ENCODE results near the gene TGM4.
"Not testable (repeated sequence)": the region's sequence is repeated elsewhere in the genome, so short reads cannot be mapped to it uniquely, and the experiment has no call there.

Gene TGM4

DNA sequence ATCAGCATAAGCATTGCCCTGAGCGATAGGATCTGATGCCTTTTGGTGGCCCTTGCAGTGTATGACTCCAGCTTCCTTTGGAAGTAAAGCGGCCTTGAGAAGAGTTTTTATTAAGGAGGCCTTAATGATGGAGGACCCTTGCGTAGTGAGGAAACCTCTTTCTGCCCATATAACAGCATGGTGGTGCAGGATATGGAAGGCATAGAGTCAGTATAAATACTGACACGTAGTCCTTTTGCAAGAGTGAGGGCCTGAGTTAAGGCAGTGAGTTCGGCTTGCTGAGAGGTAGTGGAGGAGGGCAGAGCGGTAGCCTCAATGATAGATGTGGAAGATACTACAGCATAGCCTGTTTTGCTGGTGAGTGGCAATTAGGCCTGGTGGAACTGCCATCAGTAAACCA is 17.7 kb upstream of the TGM4 start:
- not testable (repeated sequence) for H3K4me3 ChIP-seq (ENCODE audit: low read length in 2 of 2); H3K27me3 ChIP-seq (ENCODE audit: control insufficient read depth in 1 of 2, insufficient read depth in 2 of 2, low read length in 2 of 2); H3K4me1 ChIP-seq (ENCODE audit: control insufficient read depth, insufficient read depth, low read length); H3K9me3 ChIP-seq (ENCODE audit: control insufficient read depth in 2 of 2, low read length in 2 of 2); H3K27ac ChIP-seq (ENCODE audit: low read length); H3K36me3 ChIP-seq (ENCODE audit: control insufficient read depth in 2 of 2, insufficient read depth in 2 of 2, low read length in 2 of 2); H3K9ac ChIP-seq (ENCODE audit: low read length in 2 of 2)

DNA sequence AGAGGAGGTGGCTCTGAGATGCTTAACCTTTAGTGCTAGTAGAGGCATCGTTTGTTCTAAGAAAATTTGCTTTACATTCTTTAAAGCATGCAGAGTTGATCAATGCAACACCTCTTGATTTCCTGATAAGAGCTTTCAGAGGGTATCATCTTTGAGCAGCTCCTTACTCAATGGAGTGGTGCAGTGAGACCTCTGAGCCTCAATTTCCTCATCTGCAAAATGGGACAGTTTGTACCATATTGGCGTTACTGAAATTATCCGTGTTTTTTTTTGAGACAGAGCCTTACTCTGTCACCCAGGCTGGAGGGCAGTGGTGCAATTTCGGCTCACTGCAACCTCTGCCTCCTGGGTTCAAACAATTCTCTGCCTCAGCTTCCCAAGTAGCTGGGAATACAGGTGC is 14.3 kb upstream of the TGM4 start:
- Histone ChIP-seq H3K36me3 (ENCODE audit: control insufficient read depth in 2 of 2, insufficient read depth in 2 of 2, low read length in 2 of 2) (peaks cover 0 to under 1% of the 10 kb centered on the region in 2 donors), H3K4me3 (ENCODE audit: low read length in 2 of 2) (no peak overlapping the region), H3K27ac (ENCODE audit: low read length) (no peak overlapping the region), H3K9me3 (ENCODE audit: control insufficient read depth in 2 of 2, low read length in 2 of 2) (no peaks in the 10 kb centered on the region), H3K4me1 (ENCODE audit: control insufficient read depth, insufficient read depth, low read length) (peaks cover 18% of the 10 kb centered on the region), H3K9ac (ENCODE audit: low read length in 2 of 2) (no peak overlapping the region), H3K27me3 (ENCODE audit: control insufficient read depth in 1 of 2, insufficient read depth in 2 of 2, low read length in 2 of 2) (no peaks in the 10 kb centered on the region)

DNA sequence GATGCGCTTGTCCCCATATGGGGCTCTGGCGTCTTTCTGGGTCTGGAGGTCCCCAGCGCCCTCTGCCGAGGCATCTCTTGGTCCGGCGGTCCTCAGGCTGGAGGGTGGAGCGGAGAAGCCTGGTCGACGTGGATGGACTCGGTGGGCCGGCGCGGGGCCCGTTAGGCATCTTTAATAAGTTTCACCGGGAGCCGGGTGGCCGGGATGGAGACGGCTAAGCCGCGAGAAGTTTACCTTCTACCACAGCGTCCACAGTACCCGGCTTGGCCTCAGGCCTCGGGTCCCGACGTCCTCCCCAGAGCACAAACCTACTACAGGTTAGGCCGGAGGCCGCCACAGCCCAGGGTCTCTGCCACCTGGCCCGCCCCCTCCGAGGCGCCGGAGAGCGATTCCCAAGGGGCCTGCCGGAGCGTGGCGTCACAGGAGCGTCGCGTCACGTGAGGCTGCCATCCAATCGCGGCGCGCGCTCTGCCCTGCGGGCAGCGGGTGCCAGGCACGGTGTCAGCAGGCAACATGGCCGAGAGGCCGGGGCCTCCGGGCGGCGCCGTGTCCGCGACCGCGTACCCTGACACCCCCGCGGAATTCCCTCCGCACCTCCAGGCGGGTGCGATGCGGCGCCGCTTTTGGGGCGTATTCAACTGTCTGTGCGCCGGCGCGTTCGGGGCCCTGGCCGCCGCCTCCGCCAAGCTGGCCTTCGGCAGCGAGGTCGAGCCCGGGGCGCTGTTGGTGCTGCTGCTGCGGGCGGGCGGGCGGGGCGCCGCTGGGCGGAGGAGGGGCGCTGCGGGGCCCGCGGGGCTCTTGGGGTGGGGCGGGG is 12.8 kb upstream of the TGM4 start, which contains the start of gene TMEM42:
Gene TMEM42, plus strand, starts transcription at position 501 of the 814 bp plus-strand sequence. Its CDS starts 13 bp downstream, at position 514.
- Histone ChIP-seq H3K4me1 (ENCODE audit: control insufficient read depth, insufficient read depth, low read length) (peaks cover 21% of the 10 kb centered on the region), H3K9ac (ENCODE audit: low read length in 2 of 2) (peak within 1 kb of the TSS; percentile 87 to 91), H3K4me3 (ENCODE audit: low read length in 2 of 2) (peak within 1 kb of the TSS; percentile 84 to 86), H3K9me3 (ENCODE audit: control insufficient read depth in 2 of 2, low read length in 2 of 2) (no peaks in the 10 kb centered on the region), H3K36me3 (ENCODE audit: control insufficient read depth in 2 of 2, insufficient read depth in 2 of 2, low read length in 2 of 2) (peaks cover 0 to 4% of the 10 kb centered on the region in 2 donors), H3K27ac (ENCODE audit: low read length) (peak within 1 kb of the TSS; percentile 86), H3K27me3 (ENCODE audit: control insufficient read depth in 1 of 2, insufficient read depth in 2 of 2, low read length in 2 of 2) (no peaks in the 10 kb centered on the region)

DNA sequence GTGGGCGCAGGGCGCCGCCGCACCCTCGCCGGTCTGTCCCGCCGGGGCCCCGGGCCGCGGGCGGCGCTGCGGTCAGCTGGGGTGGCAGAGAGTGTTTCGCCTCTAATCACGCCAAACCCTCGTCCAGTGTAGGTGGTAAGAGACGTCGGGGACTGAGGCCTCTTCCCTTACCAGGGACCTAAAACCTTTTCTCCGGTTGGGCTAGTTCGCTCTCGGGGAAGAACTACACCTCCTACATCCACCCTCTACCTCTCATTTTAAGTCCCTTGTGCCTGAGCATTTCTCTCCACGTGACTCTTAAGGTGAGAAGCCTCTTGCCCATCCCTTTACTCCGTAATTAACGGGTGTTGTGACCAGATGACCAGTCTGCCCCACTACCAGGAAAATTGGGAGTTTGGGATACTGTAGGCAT is 12.2 kb upstream of the TGM4 start:
- peaks cover 21% of the 10 kb centered on the region for H3K4me1 ChIP-seq (ENCODE audit: control insufficient read depth, insufficient read depth, low read length)
- peak overlapping the region; percentile 60 for H3K27ac ChIP-seq (ENCODE audit: low read length)
- H3K36me3 ChIP-seq (ENCODE audit: control insufficient read depth in 2 of 2, insufficient read depth in 2 of 2, low read length in 2 of 2) = peaks cover 0 to 4% of the 10 kb centered on the region in 2 donors
- no peaks in the 10 kb centered on the region for H3K9me3 ChIP-seq (ENCODE audit: control insufficient read depth in 2 of 2, low read length in 2 of 2)
- H3K9ac ChIP-seq (ENCODE audit: low read length in 2 of 2) = peak overlapping the region; percentile 87 to 89
- H3K4me3 ChIP-seq (ENCODE audit: low read length in 2 of 2) = peak overlapping the region; percentile 84 to 86
- no peaks in the 10 kb centered on the region for H3K27me3 ChIP-seq (ENCODE audit: control insufficient read depth in 1 of 2, insufficient read depth in 2 of 2, low read length in 2 of 2)

DNA sequence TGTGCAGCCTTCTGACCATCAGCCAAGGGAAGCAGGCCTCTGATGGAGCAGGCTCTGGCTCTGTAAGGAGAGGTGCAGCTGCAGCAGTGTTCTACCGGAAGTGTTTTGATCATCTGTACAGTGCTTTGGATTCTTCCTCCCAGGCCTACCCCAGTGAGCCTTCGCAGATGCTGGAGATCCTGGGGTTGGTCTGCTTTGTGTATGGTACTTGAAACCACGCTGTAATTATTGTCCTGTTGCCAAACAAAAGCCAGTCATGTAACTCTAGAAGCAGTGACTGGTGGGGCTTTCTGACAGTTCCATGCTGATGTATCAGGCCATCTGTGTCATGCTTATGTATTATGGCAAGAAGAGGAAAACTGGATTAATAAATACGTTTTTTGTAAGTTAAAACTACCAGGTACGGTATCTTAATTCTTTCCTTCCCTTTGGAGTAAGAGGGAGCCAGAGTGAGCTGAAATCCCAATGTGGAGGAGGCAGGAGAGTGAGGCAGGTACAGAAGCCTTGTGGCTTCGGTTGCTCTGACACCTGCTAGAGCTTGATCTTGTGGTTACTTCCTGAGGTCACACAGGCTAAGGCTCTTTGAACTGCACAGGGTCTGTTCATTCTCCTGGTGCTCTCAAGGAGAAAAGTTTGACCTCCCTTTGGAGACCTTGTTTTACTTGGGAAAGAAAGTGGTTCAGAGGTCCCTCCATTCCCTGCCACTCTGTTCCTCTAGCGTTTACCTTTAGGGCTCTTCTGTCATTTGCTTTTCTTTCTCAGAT is 9.0 kb upstream of the TGM4 start:
- Histone ChIP-seq H3K9ac (ENCODE audit: low read length in 2 of 2) (no peak overlapping the region), H3K4me3 (ENCODE audit: low read length in 2 of 2) (no peak overlapping the region), H3K27me3 (ENCODE audit: control insufficient read depth in 1 of 2, insufficient read depth in 2 of 2, low read length in 2 of 2) (no peaks in the 10 kb centered on the region), H3K27ac (ENCODE audit: low read length) (no peak overlapping the region), H3K9me3 (ENCODE audit: control insufficient read depth in 2 of 2, low read length in 2 of 2) (no peaks in the 10 kb centered on the region), H3K36me3 (ENCODE audit: control insufficient read depth in 2 of 2, insufficient read depth in 2 of 2, low read length in 2 of 2) (peaks cover 0 to 4% of the 10 kb centered on the region in 2 donors), H3K4me1 (ENCODE audit: control insufficient read depth, insufficient read depth, low read length) (peaks cover 21% of the 10 kb centered on the region)

DNA sequence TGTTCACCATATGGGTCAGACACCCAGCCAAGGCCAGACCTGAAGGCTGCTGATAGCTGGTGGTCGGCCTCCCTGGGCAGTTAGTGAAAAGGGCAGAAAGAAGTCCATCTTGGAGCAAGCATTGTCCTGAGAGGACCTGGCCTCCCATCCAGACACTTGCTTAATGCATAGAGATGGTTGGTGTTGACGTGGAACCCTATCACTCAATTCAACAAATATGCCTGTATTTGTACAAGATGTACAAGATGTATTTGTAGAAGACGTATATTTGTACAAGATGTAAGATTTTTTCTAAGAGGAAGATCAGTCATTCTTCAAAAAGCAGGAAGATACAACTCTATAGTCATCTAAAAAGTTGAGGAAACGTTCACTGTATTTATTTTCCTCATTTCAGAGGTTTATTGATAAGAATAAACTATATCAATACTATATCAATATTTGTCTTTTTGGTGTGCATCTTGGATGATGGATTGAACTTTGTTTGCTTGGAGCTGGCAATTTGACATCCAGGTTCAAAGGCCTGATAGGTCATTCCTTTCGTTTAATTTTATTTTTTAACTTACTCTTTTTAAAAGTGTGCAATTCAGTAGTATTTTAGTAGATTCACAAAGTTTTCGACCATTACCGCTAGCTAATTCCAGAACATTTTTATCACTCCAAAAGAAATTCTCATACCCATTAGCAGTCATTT is 6.8 kb upstream of the TGM4 start:
- H3K27ac ChIP-seq (ENCODE audit: low read length) = no peak overlapping the region
- no peak overlapping the region for H3K9ac ChIP-seq (ENCODE audit: low read length in 2 of 2)
- peaks cover 11% of the 10 kb centered on the region for H3K4me1 ChIP-seq (ENCODE audit: control insufficient read depth, insufficient read depth, low read length)
- H3K36me3 ChIP-seq (ENCODE audit: control insufficient read depth in 2 of 2, insufficient read depth in 2 of 2, low read length in 2 of 2) = peaks cover 0 to 4% of the 10 kb centered on the region in 2 donors
- no peaks in the 10 kb centered on the region for H3K27me3 ChIP-seq (ENCODE audit: control insufficient read depth in 1 of 2, insufficient read depth in 2 of 2, low read length in 2 of 2)
- H3K4me3 ChIP-seq (ENCODE audit: low read length in 2 of 2) = no peak overlapping the region
- H3K9me3 ChIP-seq (ENCODE audit: control insufficient read depth in 2 of 2, low read length in 2 of 2) = no peaks in the 10 kb centered on the region

DNA sequence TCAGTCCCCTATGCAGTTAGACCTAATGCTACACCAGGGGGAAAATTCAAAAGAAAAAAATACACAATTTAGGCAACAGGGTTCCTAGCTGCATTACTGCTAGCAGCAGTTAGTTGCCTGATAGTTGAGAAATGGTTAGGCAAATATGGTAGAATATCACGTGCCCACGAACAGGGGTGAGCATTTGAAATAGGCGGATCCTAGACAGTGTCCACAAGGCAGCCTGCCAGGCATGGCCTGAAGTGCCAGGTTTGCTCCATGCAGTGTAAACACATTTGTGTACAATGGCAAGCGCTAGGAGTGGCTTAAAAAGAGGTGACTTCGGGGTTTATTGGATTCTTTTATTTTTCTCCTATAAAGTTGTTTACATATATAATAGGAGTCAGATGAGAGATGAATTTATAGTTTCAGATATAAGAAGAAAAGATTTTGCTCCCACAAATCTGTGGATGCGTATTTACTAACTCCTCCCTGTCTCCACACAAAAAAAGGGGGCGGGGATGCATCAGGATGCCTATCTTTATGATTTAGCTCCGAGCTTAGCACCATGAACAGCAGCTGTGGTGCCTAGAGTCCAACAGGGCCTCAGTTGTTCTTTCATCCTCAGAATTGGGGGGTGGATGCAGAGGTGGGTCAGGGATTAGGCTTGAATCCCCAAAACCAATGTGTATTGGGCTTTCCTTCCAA is 3.9 kb upstream of the TGM4 start:
- Histone ChIP-seq H3K4me3 (ENCODE audit: low read length in 2 of 2) (no peak overlapping the region), H3K9me3 (ENCODE audit: control insufficient read depth in 2 of 2, low read length in 2 of 2) (no peaks in the 10 kb centered on the region), H3K36me3 (ENCODE audit: control insufficient read depth in 2 of 2, insufficient read depth in 2 of 2, low read length in 2 of 2) (peaks cover 0 to under 1% of the 10 kb centered on the region in 2 donors), H3K9ac (ENCODE audit: low read length in 2 of 2) (no peak overlapping the region), H3K4me1 (ENCODE audit: control insufficient read depth, insufficient read depth, low read length) (peaks cover 1% of the 10 kb centered on the region), H3K27ac (ENCODE audit: low read length) (no peak overlapping the region), H3K27me3 (ENCODE audit: control insufficient read depth in 1 of 2, insufficient read depth in 2 of 2, low read length in 2 of 2) (no peaks in the 10 kb centered on the region)

DNA sequence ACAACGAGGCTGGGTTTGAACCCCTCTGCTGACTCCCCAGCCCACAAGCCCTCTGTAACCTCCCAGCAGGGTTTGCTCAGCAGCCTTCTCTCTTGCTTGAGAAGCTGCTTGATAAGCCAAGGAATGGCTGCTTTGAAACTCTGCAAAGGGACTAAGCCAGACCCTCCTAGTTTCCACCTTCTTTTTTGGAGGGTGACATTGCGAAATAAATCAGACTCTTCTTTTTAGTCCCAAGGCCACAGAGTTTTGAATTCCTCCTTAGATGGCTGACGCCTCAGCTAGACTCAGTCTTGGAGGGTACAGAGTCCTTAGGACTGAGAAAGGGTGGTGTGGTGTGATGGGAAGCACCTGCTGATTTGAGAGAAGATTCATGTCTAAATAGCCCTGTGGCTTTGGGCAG is 1.2 kb downstream of the TGM4 start:
- Histone ChIP-seq H3K27me3 (ENCODE audit: control insufficient read depth in 1 of 2, insufficient read depth in 2 of 2, low read length in 2 of 2) (no peaks in the 10 kb centered on the region), H3K9ac (ENCODE audit: low read length in 2 of 2) (no peak overlapping the region), H3K27ac (ENCODE audit: low read length) (no peak overlapping the region), H3K4me1 (ENCODE audit: control insufficient read depth, insufficient read depth, low read length) (no peaks in the 10 kb centered on the region), H3K9me3 (ENCODE audit: control insufficient read depth in 2 of 2, low read length in 2 of 2) (no peaks in the 10 kb centered on the region), H3K36me3 (ENCODE audit: control insufficient read depth in 2 of 2, insufficient read depth in 2 of 2, low read length in 2 of 2) (no peaks in the 10 kb centered on the region), H3K4me3 (ENCODE audit: low read length in 2 of 2) (no peak overlapping the region)

DNA sequence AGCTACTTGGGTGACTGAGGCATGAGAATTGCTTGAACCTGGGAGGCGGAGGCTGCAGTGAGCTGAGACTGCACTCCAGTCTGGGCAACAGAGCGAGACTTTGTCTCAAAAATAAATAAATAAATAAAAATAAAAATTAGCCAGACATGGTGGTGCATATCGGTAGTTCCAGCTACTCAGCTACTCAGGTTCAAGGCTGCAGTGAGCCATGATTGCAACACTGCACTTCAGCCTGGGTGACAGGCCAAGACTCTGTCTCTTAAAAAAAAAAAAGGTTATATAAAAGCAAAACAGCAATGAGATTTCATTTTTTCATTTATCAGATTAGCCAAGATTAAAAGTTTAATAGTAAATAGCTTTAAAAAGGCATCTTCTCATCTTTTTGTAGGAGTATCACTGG is 2.9 kb downstream of the TGM4 start:
- Histone ChIP-seq H3K4me3 (ENCODE audit: low read length in 2 of 2) (no peak overlapping the region), H3K9me3 (ENCODE audit: control insufficient read depth in 2 of 2, low read length in 2 of 2) (no peaks in the 10 kb centered on the region), H3K27ac (ENCODE audit: low read length) (no peak overlapping the region), H3K36me3 (ENCODE audit: control insufficient read depth in 2 of 2, insufficient read depth in 2 of 2, low read length in 2 of 2) (no peaks in the 10 kb centered on the region), H3K4me1 (ENCODE audit: control insufficient read depth, insufficient read depth, low read length) (no peaks in the 10 kb centered on the region), H3K27me3 (ENCODE audit: control insufficient read depth in 1 of 2, insufficient read depth in 2 of 2, low read length in 2 of 2) (no peaks in the 10 kb centered on the region), H3K9ac (ENCODE audit: low read length in 2 of 2) (no peak overlapping the region)

DNA sequence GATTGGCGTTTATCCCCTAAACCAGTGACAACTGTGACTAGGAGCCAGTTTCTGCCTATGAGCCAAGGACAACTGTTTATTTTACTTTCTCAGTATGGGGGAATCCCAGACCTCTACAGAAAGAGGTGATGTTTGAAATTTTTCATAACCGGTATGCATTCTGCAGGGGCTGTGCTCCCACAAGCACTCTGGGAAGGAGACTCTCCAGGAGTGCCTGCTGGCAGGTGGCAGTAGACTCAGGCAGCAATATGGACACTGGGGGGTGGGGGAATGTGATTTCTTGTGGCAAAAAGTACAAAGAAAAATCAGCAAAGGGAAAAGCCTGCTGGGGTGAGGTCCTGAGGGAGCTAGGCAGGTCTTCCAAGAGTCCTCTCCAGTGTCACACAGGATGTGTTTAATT is 5.9 kb downstream of the TGM4 start:
- Histone ChIP-seq H3K4me3 (ENCODE audit: low read length in 2 of 2) (no peak overlapping the region), H3K4me1 (ENCODE audit: control insufficient read depth, insufficient read depth, low read length) (no peaks in the 10 kb centered on the region), H3K9ac (ENCODE audit: low read length in 2 of 2) (no peak overlapping the region), H3K9me3 (ENCODE audit: control insufficient read depth in 2 of 2, low read length in 2 of 2) (no peaks in the 10 kb centered on the region), H3K27me3 (ENCODE audit: control insufficient read depth in 1 of 2, insufficient read depth in 2 of 2, low read length in 2 of 2) (peaks cover 3 to 7% of the 10 kb centered on the region in 2 donors), H3K36me3 (ENCODE audit: control insufficient read depth in 2 of 2, insufficient read depth in 2 of 2, low read length in 2 of 2) (no peaks in the 10 kb centered on the region), H3K27ac (ENCODE audit: low read length) (no peak overlapping the region)

Data from stomach smooth muscle (tissue), 2 donors.